Measurements from ENCODE around the gene ADA.
A peak's percentile ranks its signal among the peaks of the same experiment; 100 is the strongest.

ADA gene

DNA sequence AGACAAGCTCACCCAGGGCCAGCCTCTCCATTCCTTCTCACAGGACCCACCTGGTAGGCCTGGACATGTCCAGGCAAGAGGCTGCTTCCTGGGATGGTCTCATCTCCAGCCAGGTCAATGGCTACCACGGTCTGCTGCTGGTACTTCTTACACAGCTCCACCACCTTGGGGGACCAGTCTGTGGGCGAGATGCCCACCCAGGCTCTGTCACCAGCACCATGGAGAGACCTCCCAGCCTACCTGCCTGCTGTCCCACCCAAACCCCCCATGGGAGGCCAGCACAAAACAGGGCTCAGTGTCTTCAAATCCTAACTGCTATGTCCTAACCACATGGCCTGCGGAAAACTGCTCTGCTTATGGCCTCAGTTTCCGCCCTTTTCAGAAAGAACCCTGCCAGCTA lies 27.3 kb downstream of the ADA start:
- no peak for DNase-seq (ENCODE audit: low read depth)

DNA sequence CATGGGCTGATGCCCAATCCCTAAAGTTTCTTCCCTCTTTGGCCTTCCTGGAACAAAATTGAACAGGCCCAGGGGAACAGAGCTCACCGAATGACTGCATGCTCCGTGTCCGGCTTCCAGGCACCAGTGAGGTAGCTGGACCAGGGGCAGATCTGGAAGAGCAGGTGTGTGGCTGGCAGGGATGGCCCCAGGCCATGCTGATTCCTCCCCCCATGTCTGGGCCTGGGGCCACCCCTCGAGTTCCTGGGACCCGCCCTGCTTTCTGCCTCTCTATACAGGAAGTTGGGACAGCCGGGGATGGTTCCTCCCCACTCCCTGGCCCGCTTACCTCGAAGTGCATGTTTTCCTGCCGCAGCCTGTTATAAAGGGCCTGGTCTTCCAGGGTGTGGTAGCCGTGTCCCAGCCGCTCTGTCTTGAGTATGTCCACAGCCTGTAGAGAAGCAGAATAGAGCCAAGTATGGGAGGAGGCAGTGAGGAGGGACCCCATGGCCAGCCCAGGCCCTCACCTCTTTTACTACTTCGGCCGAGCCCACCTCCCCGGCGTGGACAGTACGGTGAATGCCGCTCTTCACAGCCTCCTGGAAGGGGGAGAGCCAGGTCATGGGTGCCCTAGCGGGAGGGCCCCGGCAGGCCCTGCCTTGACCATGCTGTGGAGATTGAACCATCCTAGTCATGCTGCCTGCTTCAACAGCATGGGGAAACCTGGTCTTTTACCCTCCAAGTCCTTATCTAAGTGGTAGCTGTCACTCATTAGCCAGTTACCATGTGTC lies 28.8 kb downstream of the ADA start:
- no peak for DNase-seq (ENCODE audit: low read depth)

DNA sequence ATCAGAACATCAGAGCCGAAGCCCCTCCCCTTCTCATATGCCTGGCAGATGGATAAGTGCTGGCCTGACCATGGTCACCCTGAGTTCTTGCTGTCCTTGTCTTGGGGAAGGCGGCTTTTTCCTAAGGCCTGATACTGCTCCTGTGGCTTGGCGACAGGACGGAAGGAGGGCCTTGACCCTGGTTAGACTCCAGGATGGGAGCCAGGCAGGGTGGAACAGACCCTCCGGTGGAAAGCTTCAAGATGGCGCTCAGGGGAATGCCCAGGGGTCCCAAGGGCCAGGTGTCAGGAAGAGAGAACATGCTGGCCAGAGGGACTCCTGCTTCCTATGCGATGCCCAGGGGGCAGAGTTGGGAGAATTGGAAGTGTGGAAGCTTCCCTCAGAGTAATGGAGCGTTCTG lies 29.6 kb downstream of the ADA start:
- DNase-seq (ENCODE audit: low read depth) = no peak

GRCh38 chr20:44621325-44621724 lies 30.2 kb downstream of the ADA start:
- DNase-seq (ENCODE audit: low read depth) = no peak

DNA sequence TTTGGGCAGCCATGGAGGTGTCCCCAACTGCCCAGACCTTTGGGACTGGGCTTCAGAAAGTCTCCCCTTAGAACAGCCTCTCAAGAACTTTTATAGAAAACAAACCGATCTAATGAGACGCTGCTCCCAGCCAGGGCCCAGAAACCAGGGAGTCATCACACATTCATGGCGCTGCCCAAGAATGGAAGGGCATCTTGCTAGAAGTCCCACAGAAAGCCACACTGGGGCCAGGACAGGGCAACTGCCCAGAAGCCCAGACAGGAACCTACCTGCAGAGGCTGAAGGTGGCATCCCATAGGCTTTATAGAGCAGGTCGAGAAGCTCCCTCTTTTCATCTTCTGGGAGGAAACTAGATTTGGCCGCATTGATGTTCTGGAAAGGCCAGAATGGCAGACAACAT lies 31.5 kb downstream of the ADA start:
- no peak for DNase-seq (ENCODE audit: low read depth)

- no peak for DNase-seq (ENCODE audit: low read depth)
Observed at GRCh38 chr20:44619294-44619693, 32.2 kb downstream of the ADA start.

DNA sequence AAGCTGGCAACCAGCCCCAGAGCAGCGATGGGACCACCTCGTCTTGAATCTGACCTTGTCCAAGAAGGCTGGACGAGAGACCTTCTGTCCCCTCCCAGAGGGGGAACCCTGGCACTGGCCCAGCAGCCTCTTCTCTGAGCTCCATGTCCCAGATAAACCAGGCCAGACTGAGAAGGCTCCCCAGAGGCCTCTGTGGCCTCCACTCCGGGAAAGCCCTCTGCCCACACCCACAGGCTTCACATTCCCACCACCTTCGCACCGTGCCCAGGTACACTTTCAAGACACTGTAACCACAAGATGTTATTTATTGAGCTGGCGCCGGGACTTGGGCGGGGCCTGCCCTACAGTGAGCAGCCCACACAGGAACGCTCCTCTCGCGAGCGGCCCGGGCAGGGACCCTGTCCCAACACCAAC lies 33.2 kb downstream of the ADA start:
- DNase-seq (ENCODE audit: low read depth) = no peak

DNA sequence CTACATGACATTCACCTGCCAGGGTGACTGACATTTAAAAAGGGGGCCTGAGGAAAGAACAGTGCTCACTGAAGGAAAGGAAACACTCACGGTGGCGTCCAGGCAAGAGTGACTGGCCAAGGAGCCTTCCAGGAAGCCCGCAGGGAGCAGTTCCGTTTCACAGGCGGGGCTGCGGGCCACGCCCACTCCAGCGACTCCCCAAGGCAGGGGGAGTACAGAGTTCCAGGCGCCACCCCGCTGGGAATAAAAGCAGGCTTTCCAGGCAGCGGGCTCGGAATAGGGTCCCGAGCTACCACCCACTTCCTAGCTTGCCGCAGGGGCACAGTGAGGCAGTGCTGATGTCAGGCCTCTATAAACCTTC lies 34.9 kb downstream of the ADA start:
- no peak for DNase-seq (ENCODE audit: low read depth)

DNA sequence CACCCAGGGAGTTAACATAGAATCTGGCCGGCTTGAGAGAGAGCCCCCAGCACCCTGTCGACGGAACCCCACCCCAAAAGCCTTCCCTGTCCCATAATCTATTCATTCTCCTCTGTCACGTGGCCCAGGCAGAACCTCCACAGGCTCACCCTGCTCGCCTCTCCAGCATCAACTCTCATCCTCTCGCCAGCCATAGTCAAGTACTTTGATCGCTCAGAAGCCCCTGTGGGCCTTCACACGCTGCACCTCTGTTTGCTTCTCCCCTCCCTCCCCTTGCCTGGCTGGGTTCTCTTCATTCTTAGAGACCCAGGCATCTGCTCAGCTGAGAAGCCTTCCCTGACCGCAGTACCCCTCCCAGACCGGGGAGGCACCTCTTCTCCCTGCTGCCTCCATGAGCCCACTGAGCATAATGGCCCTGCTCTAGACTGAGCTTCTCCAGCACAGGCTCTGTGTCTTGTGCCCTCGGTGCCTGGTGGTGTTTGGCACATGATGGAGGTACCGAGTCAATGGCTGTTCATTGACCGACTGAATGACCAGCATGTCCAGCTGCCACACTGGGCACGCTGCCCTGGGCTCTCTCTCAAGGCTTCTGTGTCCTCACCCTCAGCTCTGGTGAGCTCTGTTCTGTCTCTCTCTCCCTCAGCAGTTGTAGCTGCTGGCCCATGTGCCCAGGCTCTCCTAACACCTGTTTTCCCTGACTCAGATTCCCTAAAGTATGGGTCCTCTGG lies 35.5 kb downstream of the ADA start:
- DNase-seq (ENCODE audit: low read depth) = no peak

GRCh38 chr20:44615169-44615791 lies 36.2 kb downstream of the ADA start:
- no peak for DNase-seq (ENCODE audit: low read depth)

DNA sequence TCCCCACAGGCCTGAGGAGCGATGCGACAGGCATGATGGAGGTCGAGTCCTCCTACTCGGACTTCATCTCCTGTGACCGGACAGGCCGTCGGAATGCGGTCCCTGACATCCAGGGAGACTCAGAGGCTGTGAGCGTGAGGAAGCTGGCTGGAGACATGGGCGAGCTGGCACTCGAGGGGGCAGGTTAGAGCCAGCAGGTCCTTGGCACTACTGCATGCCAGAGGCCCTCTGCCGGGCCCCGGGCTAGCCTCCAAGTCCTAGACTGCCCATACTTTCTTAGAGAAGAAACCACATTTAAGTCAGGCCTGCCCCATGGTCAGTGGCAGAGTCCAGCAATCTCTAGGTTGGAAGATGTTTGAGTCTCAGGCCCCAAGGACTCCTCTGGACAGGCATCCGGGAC lies 37.0 kb downstream of the ADA start:
- DNase-seq (ENCODE audit: low read depth) = no peak

- DNase-seq (ENCODE audit: low read depth) = no peak
Observed at GRCh38 chr20:44613575-44613974, 37.9 kb downstream of the ADA start.

- DNase-seq (ENCODE audit: low read depth) = no peak
Observed at GRCh38 chr20:44610313-44610962, 41.1 kb downstream of the ADA start.

- peak; percentile 73 for DNase-seq (ENCODE audit: low read depth)
Observed at GRCh38 chr20:44609516-44610312, 41.8 kb downstream of the ADA start.

DNA sequence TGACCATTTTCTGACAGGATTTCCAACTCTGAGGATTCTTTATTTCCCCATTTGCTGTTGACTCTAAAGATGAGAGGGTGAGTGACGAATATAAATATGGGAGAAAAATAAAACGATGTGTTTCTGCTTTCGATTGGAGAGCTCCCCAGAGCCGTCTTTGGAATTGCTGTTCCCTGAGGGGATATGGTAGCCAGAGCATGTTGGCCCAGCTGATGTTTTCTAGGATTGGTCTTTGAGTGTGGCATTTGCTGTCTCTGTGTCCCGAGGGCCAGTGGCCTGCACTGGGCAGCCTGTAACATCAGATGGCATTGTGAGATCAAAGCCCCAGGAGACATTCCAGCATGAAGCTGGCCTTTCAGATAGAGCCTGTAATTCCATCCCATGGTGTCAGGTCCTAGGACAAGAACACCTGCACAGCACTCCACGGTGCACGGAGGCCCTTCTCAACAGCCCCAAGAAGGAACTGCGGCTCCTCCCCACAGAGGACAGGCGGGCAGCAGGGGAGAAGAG lies 42.4 kb downstream of the ADA start:
- DNase-seq (ENCODE audit: low read depth) = no peak

DNA sequence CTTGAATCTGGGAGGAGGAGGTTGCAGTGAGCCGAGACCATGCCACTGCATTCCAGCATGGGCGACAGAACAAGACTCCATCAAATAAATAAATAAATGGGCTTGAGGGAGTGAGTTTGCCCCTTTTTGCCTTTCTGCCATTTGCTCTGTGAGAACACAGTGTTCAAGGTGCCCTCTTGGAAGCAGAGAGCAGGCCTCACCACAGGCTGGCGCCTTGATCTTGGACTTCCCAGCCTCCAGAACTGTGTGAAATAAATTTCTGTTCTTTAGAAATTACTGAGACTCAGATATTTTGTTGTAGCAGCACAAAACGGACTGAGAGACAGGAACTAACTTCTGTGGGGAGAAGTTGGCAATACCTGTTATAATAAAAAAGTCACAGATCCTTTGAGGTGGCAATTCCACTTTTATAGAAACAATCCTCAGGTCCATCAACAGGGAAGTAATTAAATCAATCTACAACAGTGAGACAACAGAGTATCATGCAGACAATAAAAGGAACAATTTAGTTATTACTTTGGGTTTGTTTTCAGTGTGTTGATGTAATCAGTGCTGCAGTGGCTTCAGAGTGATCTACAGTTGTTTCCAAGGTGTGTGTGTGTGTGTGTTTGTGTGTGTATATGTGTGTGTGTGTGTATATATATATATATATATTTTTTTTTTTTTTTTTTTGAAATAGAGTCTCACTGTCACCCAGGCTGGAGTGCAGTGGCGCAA lies 44.6 kb downstream of the ADA start:
- no peak for DNase-seq (ENCODE audit: low read depth)

- DNase-seq (ENCODE audit: low read depth) = no peak
Observed at GRCh38 chr20:44603327-44603726, 48.2 kb downstream of the ADA start.

GRCh38 chr20:44601801-44602204 lies 49.7 kb downstream of the ADA start:
- DNase-seq (ENCODE audit: low read depth) = no peak

DNA sequence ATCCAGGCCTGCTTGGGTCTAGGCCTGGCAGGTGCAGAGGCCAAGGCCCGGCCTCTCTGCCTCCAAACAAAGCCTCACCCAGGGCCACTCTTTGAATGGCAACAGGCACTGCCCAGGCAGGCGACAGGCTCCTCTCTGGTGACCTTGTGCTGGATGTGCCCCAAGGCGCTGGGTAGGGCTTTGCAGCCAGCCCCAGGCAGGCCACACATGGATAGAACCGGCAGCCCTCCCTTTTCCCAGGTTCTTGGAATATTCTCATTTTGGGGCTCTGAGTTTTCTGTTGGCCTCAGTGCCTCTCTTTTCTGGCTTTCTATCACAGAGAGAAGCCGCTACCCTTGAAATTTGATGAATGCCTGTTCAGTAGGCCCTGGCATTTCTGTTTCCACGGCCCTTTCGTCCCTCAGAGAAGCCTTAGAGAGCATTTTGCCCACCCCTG lies 50.2 kb downstream of the ADA start:
- DNase-seq (ENCODE audit: low read depth) = no peak

GRCh38 chr20:44600758-44601201 lies 50.7 kb downstream of the ADA start:
- DNase-seq (ENCODE audit: low read depth) = no peak

DNA sequence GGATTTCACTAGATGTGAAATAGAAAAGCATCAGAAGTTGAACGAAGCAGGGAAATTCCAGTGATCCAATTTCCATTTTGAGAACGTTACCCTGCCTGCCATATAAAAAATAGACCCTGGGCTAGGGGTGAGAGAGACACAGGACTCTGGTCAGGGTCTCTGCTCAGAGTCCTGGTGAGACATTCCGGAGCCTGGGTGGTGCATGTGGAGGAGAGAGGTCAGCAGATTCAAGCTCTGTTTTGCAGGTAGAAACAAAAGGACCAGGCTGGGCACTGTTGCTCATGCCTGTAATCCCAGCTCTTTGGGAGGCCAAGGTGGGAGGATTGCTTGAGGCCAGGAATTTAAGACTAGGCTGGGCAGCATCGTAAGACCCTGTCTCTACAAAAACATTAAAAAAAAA lies 51.2 kb downstream of the ADA start:
- no peak for DNase-seq (ENCODE audit: low read depth)

Data from stimulated activated CD8-positive, alpha-beta memory T cell treated with anti-CD3 and anti-CD28 coated beads, Interleukin-15, amount 100 ng/mL, for 24 hours (primary cell).